SU-DHL-6 (cell line): ENCODE results near the gene SLC18A2.

ENCODE experiments used
- EZH2phosphoT487 ChIP-seq: fragments of 200-600 bp; sonication (generic), shearing (Covaris generic); conservative IDR thresholded peaks from 2 replicates; pipeline ENCODE4 v1.6.1; 2018; ENCODE audit warnings: mild to moderate bottlenecking, antibody characterized with exemption, low read length, moderate library complexity, mixed read lengths
- TF ChIP-seq, protein P1 (sequence below): fragments of 200-600 bp; sonication (generic); IDR thresholded peaks from one replicate; pipeline ENCODE4 v1.5.1; 2017; ENCODE audit warnings: antibody characterized with exemption, mild to moderate bottlenecking, low read length, moderate library complexity; ENCODE audit not compliant: insufficient read depth, poor library complexity, severe bottlenecking

DNA sequence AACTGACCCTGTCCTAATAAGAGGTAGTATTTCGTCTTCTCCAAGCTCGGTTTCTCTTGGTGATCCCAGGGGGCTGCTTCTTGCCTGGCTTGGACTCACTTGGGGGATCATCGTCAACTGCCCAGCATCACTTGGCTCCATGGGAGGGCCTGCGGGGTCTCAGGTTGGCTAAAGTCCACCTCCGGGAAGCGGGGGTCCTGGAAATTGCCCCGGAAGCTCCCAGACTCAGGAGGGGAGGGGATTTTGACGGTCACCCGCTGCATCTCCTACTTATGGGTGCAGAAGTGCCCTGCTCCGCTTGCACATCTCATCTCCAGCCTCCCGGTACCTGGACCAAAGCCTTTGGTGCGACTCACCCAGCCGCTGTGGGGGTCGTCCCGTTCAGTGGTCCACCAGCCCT lies 24.9 kb upstream of the SLC18A2 start:
- TF ChIP-seq, protein P1, sequence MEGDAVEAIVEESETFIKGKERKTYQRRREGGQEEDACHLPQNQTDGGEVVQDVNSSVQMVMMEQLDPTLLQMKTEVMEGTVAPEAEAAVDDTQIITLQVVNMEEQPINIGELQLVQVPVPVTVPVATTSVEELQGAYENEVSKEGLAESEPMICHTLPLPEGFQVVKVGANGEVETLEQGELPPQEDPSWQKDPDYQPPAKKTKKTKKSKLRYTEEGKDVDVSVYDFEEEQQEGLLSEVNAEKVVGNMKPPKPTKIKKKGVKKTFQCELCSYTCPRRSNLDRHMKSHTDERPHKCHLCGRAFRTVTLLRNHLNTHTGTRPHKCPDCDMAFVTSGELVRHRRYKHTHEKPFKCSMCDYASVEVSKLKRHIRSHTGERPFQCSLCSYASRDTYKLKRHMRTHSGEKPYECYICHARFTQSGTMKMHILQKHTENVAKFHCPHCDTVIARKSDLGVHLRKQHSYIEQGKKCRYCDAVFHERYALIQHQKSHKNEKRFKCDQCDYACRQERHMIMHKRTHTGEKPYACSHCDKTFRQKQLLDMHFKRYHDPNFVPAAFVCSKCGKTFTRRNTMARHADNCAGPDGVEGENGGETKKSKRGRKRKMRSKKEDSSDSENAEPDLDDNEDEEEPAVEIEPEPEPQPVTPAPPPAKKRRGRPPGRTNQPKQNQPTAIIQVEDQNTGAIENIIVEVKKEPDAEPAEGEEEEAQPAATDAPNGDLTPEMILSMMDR = no peak
- no peak for TF ChIP-seq EZH2phosphoT487
